ENCODE measurements around the gene FNIP1.

- TF ChIP-seq POLR2A (IDR thresholded peaks at IDR 0.05) (no peak), CTCF (IDR thresholded peaks at IDR 0.05) (no peak)
Measured at GRCh38 chr5:131825404-131826013, 28.7 kb upstream of the FNIP1 start.
